Dedifferentiated amniotic fluid mesenchymal stem cell (primary cell): ENCODE data around the gene EGFL8.
A peak's percentile ranks its signal among the peaks of the same experiment; 100 is the strongest.
"Not testable (repeated sequence)": the region's sequence is repeated elsewhere in the genome, so short reads cannot be mapped to it uniquely, and the experiment has no call there.

ENCODE experiments used
- DNase-seq: peaks from one replicate; pipeline ENCODE4 v3.0.0-alpha.2; 2016; ENCODE audit errors: extremely low spot score

EGFL8 gene

DNA sequence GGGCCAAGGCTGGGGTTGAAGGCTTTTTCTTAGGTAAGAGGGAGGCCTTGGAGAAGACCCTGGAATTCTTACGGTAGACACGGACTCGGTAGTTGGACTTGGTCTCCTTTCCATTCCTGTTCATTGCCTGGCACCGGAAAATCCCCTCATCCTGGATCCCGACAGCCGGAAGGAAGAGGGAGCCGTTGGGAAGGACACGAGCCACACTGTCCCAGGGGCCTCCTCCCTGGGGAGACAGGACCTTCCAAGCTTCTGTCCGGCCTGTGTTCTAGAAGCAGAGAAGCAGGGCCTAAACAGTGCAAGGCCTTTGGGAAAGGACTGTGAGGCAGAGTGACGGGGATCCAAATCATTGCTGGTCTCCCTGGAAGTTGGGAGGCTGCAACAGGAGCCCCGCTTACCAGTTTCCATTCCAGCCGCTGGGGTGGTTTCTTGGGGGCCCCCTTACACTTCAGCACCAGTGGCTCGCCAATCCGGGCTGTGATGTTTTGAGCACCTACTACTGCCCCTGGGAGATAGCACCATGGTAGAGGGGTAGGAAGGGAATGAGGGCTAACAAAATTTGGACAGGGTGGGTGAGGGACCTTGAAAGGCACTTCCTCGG lies 19.2 kb downstream of the EGFL8 start:
- DNase-seq = no peak

DNA sequence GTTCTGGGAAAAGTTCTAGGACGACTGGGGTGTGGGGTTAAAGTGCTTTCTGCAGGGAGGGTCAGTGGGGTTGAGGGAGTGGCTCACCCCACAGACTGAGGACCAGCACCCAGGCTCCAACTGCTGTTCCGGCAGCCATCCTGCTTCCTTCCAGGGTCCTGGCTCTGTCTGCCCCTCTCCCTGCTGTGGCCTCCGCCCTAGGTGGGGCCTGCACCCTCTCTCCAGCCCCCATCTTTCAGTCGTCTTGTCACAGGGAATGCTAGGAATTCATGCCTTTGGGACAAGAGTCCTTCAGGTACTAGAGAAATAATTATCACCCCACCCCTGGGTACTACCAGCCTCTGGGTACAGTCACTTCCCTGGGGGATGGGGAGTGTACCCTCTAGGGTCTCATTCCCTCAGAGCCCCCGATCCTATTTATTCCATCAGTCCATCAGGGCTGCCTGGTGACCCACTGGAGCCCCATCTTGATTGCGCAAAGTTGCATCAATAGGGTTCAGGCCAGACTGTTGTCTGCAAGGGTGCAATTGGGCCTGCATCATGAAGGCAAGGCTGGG lies 19.8 kb downstream of the EGFL8 start, which contains the start of gene AGER:
TSS of gene AGER (minus strand) at position 170 of the 557 bp plus-strand sequence. CDS start at position 139, 31 bp downstream.
- DNase-seq = no peak

DNA sequence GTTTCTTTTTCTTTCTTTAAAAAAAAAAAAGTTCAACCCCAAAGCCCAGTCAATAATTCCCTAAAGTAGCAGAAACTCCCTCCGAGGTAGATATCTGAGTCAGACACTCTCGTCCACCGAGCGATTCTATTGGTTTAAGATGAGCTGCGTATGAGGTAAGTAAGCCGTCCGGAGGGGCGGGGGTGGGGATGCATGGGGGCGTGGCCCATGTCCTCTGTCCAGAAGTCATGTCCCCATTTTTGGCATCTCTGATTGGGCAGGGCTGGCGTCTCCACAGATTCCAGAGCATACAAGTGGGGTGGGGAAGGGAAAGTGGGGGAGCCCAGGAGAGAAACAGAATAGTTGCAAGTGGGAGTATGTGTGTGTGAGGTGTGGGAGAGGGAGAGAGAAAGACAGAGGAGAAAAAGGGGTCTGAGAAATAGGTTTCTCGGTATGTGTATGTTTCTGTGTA lies 21.3 kb downstream of the EGFL8 start:
- DNase-seq = peak; percentile 87

DNA sequence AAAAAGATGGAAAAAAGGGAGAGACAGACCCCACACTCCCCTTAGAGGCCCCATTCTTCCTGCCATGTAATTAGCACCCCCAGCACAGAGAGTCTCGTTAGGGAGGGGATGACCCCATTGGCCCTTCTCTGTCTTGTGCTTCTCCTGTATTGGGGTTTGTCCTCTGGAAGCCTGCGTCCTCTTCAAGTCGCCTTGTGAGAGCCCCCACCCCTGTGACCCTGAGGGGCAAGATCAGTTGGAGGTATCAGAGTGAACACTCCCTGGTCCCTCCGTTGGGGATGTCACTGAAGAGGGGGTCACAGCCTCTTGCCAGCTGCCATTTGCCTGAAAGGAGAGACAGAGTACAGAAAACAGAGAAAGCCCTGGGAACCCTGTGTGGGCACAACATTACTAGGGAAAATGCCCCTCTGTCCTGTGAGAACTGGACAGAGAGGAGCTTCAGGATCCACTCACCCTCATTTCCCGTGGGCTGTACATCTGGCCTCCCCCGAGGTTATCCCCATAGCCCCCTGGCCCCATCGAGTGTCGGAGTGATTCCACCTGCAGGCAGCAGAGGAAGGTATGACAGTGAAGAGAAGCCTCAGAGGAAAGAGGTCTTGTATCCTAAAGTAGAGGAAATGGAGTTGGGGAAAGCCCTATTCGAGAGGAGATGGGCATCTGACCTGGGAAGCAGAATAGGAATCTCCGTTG lies 21.9 kb downstream of the EGFL8 start:
- DNase-seq = not testable (repeated sequence)

DNA sequence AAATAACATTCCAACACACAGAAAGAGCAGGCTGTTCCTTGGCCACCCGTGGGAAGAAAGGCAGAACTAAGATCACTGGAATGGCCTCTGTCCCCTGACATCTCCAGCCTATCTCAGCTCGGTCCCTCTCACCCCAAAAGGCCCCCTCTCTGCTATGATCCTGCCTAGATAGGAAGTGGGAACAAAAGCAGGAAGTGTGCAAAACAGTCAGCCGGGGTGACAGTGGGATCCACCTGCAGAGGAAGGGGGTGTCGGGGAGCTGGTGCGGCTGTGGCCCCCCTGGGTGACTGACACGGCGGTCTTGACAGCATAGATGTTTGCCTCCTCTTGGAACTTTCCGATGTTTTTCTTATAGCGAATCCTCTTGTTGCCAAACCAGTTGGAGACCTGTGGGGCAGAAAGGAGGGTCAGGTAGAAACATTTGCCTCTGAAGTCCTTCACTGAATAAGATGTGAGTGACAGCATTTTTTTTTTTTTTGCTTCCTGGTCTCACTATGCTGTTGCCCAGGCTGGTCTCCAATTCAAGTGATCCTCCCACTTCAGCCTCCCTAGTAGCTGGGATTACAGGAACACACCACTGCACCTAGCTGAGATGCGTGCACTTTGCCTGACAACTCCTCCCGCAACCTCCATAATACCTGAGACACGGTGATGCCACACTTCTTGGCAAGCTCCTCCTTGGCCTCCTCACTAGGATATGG lies 22.8 kb downstream of the EGFL8 start:
- DNase-seq = no peak

DNA sequence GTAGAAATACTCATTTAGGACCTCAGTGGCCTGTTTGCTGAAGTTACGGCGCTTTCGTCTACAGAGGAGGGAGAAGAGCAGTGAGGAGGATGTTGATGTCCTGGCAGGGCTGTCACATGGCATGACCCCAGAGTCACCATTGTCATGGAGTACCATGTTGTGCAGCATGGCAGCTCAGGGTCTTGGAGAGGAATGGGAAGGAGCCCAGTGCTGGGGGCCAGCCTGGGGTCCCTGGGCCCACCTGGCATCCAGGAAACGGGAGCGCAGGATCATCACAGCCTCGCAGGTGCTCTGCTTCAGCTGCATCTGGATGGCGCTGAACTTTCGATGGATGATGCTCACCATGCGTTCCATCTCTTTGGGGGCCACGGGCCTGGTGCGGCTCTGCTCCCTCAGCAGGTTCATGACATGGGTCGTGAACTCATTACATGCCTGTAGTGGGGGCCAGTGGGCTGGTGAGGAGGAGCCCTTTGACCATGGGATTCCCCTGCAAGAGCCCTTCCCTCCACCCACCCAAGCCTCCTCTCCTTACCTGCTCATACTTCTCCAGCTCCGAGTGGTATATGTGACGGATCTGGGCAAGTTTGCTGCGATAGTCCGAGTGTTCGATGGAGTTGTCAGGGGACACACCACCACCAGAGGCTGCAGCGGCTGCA lies 23.5 kb downstream of the EGFL8 start:
- not testable (repeated sequence) for DNase-seq

DNA sequence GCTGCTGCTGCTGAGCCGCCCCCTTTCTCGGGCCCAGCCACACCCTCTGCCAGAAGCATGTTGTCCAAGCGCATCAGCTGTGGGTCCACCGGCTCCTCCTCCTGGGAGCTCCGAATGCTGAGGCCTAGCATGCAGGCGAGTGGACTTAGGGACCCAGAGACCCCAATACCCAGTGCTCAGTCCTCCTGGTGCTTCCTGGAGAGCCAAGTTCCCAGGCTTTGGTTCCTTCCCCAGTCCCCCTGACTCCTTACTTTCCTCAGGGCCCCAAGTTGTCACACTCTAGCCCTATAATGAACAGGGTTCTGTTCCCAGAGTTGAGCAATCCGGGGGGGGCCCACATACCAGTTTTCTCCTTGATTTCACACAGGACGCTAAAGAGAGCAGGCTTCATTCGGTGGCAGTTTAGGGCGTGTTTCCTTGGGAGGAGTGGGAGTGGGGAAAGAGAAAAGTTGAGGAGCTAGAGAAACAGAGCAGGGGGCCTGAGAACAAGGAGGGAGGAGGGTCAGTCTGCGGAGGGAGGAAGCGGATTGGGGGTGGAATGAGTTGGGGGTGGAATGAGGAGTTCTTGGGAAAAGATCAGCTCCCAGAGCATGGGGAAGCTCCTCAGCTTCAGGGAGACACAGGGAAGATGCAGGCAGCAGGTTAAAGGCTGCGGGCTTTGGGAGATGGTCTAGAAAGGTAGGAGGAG lies 24.1 kb downstream of the EGFL8 start:
- no peak for DNase-seq

DNA sequence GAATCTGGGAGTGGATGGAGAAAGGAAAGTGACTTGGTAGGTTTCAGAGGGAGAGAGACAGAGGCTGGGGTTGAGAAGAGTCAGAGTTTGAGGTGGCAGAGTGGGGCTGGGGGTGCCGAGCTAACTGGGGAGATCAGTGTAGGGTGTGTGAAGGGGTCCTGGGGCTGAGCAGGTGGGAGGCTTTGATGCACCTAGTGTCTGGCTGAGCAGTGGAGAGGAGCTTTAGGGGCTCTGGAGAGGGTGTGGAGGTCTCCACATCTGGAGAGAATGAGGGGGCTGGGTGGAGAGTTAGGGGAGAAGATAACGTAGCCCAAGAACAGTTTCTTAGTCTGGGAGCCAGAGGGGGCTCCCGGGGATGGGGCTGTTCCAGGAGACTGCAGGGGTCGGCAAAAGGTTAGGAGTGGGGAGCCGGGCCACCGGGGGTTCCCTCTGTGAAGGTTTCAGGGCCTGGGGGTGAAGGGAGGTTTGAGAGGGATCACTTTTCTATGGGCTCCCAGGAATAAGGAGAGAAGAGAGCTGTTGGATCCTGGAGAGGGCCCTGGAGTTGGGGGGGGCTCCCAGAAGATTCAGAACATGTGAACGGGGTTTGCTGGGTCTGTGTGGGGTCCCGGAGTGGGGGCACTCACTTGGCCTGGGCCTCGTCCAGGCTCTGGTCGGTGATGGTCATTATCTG lies 24.8 kb downstream of the EGFL8 start:
- DNase-seq = no peak

DNA sequence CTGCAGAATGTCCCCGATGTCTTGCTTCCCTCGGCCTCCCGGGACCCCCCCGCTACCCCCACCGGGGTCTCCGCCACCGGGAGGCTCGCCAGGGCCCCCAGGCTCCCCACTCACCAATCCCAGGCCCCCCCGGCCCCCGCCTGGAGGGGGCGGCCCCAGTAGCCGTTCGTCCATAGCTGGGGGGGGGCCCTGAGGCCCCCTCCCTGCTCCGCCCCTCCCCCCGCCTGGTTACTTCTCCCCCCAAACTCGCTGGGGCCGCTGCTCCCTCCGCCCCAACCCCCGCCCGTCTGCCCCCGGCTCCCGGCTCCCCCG lies 25.3 kb downstream of the EGFL8 start:
- no peak for DNase-seq

DNA sequence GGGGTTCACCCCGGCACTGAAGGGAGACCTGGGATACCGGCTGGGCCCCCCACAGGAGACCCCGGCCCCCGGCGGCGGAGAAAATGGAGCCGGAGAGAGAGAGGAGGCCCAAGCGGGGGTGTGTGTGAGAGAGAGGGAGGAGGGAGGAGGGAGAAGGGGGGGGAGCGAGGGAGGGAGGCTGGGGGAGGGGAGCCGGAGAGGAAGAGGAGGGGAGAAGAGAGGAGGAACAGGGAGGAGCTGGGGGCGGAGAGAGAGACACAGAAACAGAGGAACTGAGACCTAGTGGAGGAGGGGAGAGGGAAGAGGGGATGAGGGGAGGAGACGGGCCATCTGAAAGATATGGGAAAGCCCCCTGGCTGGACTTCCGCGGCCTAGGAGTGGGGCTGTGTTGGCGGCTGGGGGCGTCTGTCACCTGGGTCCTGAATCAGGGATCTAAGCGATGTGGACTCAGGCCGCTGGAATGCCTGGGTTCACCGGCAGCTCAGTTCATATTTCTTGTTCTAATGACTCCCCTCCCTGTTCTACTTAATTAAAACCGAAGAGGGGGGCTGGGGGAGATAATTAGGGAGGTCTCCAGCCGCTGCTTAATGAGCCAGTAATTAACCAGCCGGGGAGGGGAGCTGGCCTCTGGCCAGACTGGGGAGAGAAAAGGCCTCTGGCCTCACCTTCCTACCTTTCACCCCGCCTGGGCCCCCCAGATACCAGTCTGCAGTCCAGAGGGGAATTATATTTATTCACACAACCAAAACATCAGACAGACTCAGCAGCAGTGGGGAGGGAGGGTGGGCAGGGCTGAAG lies 25.9 kb downstream of the EGFL8 start, which contains the start of gene PBX2:
TSS of gene PBX2 (minus strand) at position 149 of the 798 bp plus-strand sequence. CDS start 287 bp downstream, outside the sequence.
- DNase-seq = peak; percentile 79

DNA sequence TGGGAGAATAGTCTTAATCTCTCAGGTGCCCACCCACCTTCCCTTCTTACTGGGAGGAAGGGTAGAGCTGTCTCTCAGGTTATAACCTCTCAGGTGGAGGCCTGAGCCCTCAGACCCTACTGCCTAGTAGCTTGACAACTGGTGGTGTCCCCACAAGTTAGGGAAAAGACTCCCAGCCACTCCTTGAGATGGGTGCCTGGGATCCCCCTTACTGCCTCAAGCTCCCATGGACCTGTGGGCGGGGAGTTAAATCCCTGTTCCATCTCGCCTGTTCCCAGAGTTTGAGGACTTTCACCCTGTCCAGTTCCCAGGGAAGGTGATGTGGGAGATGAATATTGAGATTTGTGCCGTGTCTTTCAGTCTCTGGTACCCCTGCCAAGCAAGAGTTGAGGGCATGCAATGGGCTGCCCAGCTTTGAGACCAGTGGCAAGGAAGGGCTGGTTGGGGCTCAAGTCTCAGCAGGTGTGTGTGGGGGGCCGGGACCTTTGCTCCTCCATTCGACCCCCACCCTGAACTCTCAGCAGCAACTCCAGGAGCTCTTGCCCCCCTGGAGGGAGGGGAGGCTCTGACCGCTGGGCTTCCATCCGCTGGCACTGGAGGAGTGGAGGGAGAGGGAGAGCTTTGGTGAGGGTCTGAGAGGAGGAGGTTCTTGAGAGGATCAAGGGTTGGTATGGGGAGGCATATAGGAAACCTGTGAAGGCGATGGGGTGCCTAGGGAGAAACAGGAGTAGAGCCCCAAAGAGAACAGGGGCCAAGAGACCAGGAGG lies 26.7 kb downstream of the EGFL8 start:
- DNase-seq = no peak

DNA sequence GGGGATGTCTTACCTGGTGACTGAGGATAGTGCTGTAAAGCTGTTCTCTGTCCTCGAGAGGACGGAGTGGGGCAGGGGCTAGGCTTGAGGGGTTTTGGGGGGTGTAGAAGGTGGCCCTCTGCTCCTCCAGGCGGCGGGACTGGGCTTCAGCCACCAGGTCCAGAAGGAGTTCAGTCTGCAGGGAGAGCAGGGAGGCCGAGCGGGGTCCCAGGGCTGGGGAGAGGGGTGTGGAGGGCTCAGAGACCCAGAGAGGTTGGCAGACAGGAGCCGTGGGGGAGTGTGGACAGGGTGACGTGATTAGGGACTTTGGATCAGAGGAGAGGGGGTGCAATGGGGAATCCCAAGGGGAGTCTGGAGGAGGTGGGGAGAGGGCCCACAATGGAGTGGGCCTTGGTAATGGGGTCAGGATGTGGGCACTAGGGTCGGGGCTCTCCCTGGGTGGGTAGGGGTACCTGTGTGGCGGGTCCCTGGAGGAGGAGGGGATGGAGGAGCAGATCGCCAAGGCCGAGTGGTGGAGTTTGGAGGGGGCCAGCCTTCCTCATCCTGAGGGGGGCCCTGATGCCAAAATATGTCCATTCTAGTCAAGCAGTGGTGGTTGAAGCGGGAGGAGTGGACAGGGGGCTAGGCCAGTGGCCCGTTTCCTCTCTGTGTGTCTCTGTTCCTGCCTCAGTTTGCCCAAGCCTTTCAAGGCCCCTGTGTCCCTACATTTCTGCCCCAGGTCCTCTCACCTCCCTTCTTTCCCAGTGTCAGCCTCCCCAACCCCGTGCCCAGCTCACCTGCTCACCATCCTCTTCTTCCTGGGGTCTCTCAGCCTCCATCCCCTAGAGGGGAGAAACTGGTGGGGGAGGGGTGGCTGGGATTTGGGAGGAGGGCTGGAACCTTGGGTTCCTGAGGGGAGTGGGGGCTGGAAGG lies 27.6 kb downstream of the EGFL8 start:
- DNase-seq = no peak

DNA sequence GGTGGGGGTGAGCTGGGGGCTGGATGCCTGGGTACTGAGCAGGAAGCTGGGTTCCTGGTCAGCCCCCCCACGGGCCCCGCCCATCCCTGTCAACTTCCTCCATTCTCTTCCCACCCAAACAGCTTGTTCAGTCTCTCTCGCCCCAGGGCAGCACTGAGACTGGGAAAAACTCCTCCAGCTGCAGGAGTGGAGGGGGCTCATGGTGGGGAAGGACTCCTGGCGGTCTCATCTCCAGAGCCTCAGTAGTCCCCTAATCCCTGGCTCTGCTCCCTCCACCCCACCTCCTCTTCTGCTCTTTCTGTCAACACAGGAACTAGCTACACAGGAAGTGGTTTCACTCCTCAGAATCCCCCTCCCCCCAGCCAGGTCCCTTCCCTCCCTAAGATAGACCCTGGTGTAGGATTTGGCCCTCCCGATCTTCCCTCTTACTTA lies 28.2 kb downstream of the EGFL8 start, which contains the start of gene GPSM3:
TSS of gene GPSM3 (minus strand) at position 36 of the 432 bp plus-strand sequence. CDS start 130 bp downstream, outside the sequence.
- no peak for DNase-seq

DNA sequence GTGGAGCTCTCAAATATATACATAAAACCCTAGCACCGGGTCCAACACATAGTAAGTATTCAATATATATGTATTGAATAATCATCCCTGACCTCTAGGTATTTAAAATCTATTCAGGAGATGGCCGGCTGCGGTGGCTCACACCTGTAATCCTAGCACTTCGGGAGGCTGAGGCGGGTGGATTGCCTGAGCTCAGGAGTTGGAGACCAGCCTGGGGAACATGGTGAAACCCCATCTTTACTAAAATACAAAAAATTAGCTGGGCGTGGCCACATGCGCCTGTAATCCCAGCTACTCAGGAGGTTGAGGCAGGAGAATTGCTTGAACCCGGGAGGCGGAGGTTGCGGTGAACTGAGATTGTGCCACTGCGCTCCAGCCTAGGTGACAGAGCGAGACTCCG lies 28.7 kb downstream of the EGFL8 start:
- DNase-seq = not testable (repeated sequence)

DNA sequence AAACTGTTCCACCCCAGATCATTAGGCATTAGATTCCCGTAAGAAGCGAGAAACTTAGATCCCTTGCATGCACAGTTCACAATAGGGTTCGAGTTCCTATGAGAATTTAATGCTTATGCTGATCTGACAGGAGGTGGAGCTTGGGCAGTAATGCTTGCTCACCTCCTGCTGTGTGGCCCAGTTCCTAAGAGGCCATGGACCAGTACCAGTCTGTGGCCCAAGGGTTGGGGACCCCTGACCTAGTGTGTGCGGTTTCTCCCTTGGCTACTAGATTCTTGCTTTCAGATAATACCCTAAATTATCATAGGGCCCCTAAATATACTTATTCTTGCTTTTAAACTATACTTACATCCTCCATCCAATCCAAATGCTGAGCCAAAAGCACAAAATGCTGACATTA lies 30.0 kb downstream of the EGFL8 start:
- DNase-seq = no peak

DNA sequence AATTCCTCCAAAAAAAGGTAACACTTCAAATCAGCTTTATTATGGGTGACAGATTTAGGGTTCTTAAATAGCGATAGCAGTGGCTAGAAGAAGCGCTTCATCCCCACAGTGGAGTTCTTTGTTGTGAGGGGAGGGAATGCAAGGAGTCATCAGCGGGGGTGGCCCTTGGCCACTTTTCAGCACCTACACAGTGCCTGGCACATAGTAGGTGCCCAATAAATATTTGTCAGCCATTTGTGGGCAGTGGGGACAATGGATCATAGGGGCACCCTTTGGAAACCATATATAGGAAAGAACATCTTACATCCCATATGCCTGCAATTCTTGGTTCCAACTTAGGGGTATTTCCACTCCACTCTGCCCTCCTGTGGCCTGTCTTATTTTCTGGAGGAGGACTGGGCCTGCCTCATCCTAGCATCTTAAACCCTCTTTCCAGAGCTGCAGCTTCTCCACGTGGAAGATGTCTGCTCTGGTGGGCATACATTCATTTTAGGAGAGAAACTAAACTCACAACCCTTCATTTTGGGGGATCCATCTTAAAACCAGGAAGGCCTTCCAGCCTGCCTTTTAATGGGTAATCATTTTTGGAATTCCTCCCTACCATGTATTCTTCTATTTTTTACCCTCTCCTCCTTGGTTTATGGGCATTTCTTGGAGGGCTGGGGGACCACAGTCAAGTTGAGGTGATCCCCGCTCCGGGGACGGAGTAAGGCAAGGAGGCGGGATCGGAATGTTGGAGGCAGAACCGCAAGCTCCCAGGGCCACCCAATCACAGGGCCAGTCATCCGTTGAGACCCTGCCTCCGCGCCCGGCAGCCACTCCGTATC lies 30.6 kb downstream of the EGFL8 start:
- peak; percentile 64 for DNase-seq

DNA sequence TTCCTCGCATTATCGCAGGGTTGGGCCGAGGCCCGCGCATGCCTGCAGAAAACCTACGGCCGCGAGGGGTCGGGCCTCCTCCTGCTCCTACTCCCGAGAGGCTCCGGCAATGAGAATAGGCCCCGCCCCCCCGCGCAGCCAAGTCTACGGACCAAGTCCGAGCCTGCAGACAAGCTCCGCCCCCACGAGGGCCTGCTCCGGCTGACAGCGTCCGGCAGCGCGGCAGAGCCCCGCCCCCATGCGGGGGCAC lies 31.2 kb downstream of the EGFL8 start:
- DNase-seq = peak; percentile 100
